HTR-8/SVneo (cell line): Measurements from ENCODE around the gene KLHL7.
"Not testable (repeated sequence)": the region's sequence is repeated elsewhere in the genome, so short reads cannot be mapped to it uniquely, and the experiment has no call there.

ENCODE experiments used
- DNase-seq: peaks from one replicate; pipeline ENCODE4 v3.0.0; 2011; ENCODE audit warnings: low spot score, mixed read lengths; ENCODE audit not compliant: insufficient read length
- FAIRE-seq: peaks from 2 replicates; lab custom pipeline; 2011; peaks lifted over from hg19 to GRCh38; lab: Jason Lieb, UNC

KLHL7 gene

GRCh38 chr7:23211589-23211988, 106.0 kb downstream of the KLHL7 start:
- no peak for DNase-seq
- no peak for FAIRE-seq

- no peak for FAIRE-seq
- no peak for DNase-seq
These were observed 106.8 kb downstream of the KLHL7 start for GRCh38 chr7:23212395-23212794.

- FAIRE-seq (no peak), DNase-seq (no peak)
These were observed 107.3 kb downstream of the KLHL7 start for GRCh38 chr7:23212841-23213240.

- FAIRE-seq: no peak
- no peak for DNase-seq
These were observed 108.2 kb downstream of the KLHL7 start for GRCh38 chr7:23213755-23214154.

GRCh38 chr7:23214423-23214822, 108.8 kb downstream of the KLHL7 start:
- no peak for DNase-seq
- FAIRE-seq: no peak

- no peak for FAIRE-seq
- no peak for DNase-seq
These were observed 109.4 kb downstream of the KLHL7 start for GRCh38 chr7:23214938-23215337.

- no peak for DNase-seq
These were observed 110.4 kb downstream of the KLHL7 start for GRCh38 chr7:23216021-23216420.

GRCh38 chr7:23218196-23218595, 112.6 kb downstream of the KLHL7 start:
- FAIRE-seq (no peak), DNase-seq (no peak)

More at GRCh38 chr7:23216021-23216420, 110.4 kb downstream of the KLHL7 start:
- no peak for FAIRE-seq

GRCh38 chr7:23220690-23221305, 115.2 kb downstream of the KLHL7 start:
- FAIRE-seq (no peak), DNase-seq (no peak)

GRCh38 chr7:23222439-23223030, 117.0 kb downstream of the KLHL7 start:
- DNase-seq (no peak), FAIRE-seq (no peak)

- not testable (repeated sequence) for DNase-seq, FAIRE-seq
These were observed 118.8 kb downstream of the KLHL7 start for GRCh38 chr7:23224364-23224763.

GRCh38 chr7:23226844-23227450, 121.4 kb downstream of the KLHL7 start:
- no peak for FAIRE-seq
- no peak for DNase-seq
